Measurements from ENCODE around the gene PDE6B.

The PDE6B gene

DNA sequence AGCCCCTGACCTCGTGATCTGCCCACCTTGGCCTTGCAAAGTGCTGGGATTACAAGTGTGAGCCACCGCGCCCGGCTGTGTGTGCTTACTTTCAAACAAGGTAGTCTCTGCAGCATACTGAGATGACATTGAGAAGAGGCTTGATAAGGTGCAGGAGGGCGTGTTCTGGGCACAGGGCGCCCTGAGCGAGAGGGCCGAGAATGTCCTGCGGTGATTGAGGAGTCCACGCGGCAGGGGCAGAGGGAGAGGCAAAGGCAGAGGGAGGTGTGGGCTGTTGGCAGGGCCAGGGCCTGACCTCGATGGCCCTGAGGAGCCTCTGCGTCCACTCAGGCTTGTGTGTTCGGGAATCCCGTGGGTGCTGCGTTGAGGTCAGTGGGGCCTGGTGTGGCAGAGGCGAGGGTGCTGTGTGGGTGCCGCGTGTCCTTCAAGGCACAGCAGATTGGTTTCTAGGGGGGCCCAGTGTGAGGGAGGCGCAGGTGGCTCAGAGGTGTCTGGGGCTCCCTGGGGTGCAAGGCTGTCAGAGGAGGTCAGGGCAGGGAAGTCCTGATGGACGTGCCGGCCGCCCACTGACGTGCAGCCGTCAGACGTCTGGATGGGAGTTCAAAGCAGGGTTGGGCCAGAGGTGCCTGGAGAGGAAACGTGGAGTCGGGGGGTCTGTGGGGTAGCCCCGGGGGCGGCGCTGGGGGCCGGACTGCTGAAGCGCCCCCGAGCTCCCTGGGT lies 92.4 kb downstream of the PDE6B start:
- TF ChIP-seq, protein P1, sequence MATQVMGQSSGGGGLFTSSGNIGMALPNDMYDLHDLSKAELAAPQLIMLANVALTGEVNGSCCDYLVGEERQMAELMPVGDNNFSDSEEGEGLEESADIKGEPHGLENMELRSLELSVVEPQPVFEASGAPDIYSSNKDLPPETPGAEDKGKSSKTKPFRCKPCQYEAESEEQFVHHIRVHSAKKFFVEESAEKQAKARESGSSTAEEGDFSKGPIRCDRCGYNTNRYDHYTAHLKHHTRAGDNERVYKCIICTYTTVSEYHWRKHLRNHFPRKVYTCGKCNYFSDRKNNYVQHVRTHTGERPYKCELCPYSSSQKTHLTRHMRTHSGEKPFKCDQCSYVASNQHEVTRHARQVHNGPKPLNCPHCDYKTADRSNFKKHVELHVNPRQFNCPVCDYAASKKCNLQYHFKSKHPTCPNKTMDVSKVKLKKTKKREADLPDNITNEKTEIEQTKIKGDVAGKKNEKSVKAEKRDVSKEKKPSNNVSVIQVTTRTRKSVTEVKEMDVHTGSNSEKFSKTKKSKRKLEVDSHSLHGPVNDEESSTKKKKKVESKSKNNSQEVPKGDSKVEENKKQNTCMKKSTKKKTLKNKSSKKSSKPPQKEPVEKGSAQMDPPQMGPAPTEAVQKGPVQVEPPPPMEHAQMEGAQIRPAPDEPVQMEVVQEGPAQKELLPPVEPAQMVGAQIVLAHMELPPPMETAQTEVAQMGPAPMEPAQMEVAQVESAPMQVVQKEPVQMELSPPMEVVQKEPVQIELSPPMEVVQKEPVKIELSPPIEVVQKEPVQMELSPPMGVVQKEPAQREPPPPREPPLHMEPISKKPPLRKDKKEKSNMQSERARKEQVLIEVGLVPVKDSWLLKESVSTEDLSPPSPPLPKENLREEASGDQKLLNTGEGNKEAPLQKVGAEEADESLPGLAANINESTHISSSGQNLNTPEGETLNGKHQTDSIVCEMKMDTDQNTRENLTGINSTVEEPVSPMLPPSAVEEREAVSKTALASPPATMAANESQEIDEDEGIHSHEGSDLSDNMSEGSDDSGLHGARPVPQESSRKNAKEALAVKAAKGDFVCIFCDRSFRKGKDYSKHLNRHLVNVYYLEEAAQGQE (IDR thresholded peaks at IDR 0.05; ENCODE audit: insufficient read depth in 1 of 2, low read depth in 2 of 2, low read length in 2 of 2): no peak
- TF ChIP-seq SIN3A (IDR thresholded peaks at IDR 0.05; ENCODE audit: borderline replicate concordance, insufficient read depth, low read length): no peak
- no peak for TF ChIP-seq TAF1 (IDR thresholded peaks at IDR 0.05; ENCODE audit: borderline replicate concordance, insufficient read depth, low read length)
- no peak for TF ChIP-seq FOXP2 (optimal IDR thresholded peaks at IDR 0.05; ENCODE audit: borderline replicate concordance, extremely low read depth, extremely low read length, insufficient read depth)
- TF ChIP-seq POLR2AphosphoS5 (IDR thresholded peaks at IDR 0.05; ENCODE audit: low read depth, low read length): no peak

DNA sequence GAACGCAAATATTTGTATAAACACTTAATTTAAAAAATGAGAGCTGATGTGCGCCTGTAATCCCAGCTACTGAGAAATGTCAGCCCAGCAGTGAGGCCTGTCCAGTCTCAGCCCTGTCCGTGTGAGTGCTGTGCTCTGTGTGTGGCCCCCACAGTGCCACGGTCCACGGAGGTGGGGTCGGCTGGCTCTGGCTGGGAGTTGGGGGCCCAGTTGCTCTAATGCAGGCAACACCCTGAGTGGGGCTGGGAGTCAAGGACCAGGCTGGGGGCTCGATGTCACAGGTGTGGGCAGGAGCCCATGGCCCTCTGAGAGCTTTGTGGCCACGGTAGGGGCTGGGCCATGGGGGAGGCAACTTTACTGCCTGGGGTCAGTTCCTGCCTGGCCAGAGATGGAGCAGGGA lies 93.1 kb downstream of the PDE6B start:
- no peak for TF ChIP-seq SIN3A (IDR thresholded peaks at IDR 0.05; ENCODE audit: borderline replicate concordance, insufficient read depth, low read length)
- TF ChIP-seq FOXP2 (optimal IDR thresholded peaks at IDR 0.05; ENCODE audit: borderline replicate concordance, extremely low read depth, extremely low read length, insufficient read depth): no peak
